K562 (cell line): Measurements from ENCODE around the gene ZP1. TPM values are rescaled to one million over a fixed set of nuclear protein-coding genes. Genes with fewer than 3 reads are reported as not detected.

ENCODE experiments used
- ATAC-seq: fragments of 200-7000 bp; cut with Tn5 transposase; 3 replicates; pipeline ENCODE4 v1.9.1; 2020; ENCODE audit warnings: moderate library complexity
- BruUV-seq: library from RNA; stranded (reverse); fragments of 400-500 nt; replicated peaks from 2 replicates; lab custom pipeline; 2021; lab: Mats Ljungman, UMichigan
- CTCF ChIA-PET: fragments of 300-600 bp; formaldehyde crosslinking; extraction: SDS; loops from one replicate; lab custom pipeline; 2021; ENCODE audit warnings: low intra/inter-chr PET ratio; lab: Yijun Ruan, JAX
- POLR2A ChIA-PET: fragments of 300-600, 350-650 bp; sonication (Branson Sonifier 250); formaldehyde crosslinking; extraction: SDS; loops from one replicate; lab custom pipeline; 2021; ENCODE audit warnings: antibody characterized with exemption, inconsistent platforms; lab: Yijun Ruan, JAX
- DNase-seq, 4 experiments: peaks; one replicate each; pipeline versions ENCODE4 v3.0.0 to v3.0.0-alpha.2; 2011 to 2018; ENCODE audit warnings: low spot score in 3 of 4, mixed read lengths in 3 of 4; ENCODE audit errors: extremely low read depth in 1 of 4
- FAIRE-seq: peaks from 2 replicates; lab custom pipeline; 2011; peaks lifted over from hg19 to GRCh38; lab: Jason Lieb, UNC
- H2AFZ ChIP-seq: 2 replicates; pipeline ENCODE4 v1.6.0; 2011; ENCODE audit warnings: low read depth, low read length, control low read depth, inconsistent platforms
- H3K27ac ChIP-seq: fragments of 200-600 bp; 3 replicates; pipeline ENCODE4 v1.8.0; 2011; ENCODE audit warnings: low read depth, mild to moderate bottlenecking, control low read depth, inconsistent platforms, low read length, moderate library complexity, mixed read lengths; ENCODE audit errors: extremely low read depth
- H3K27me3 ChIP-seq, 2 experiments: fragments of 300-600 bp in 1 of 2; 2 replicates in 1 of 2; 3 replicates in 1 of 2; pipeline versions ENCODE4 v1.6.0 to v1.8.0; 2011; ENCODE audit warnings: inconsistent platforms in 2 of 2, low read length in 2 of 2, mild to moderate bottlenecking in 1 of 2, mixed read lengths in 1 of 2, moderate library complexity in 1 of 2; ENCODE audit not compliant: control insufficient read depth in 2 of 2, insufficient read depth in 2 of 2
- H3K36me3 ChIP-seq: fragments of 300-600 bp; 3 replicates; pipeline ENCODE4 v1.8.0; 2011; ENCODE audit warnings: mild to moderate bottlenecking, low read length, inconsistent platforms; ENCODE audit not compliant: control insufficient read depth, insufficient read depth
- H3K4me1 ChIP-seq, 2 experiments: fragments of 200-600 bp in 1 of 2; replicated peaks in 1 of 2; 2 replicates in 1 of 2; 3 replicates in 1 of 2; pipeline versions ENCODE4 v1.5.1 to v1.8.0; 2011; ENCODE audit warnings: inconsistent platforms in 2 of 2, low read length in 2 of 2, mild to moderate bottlenecking in 1 of 2, mixed read lengths in 1 of 2, moderate library complexity in 1 of 2; ENCODE audit not compliant: control insufficient read depth in 2 of 2, insufficient read depth in 2 of 2
- H3K4me2 ChIP-seq: 2 replicates; pipeline ENCODE4 v1.6.1; 2011; ENCODE audit warnings: low read length, control low read depth, inconsistent platforms, mixed read lengths; ENCODE audit not compliant: insufficient read depth
- H3K4me3 ChIP-seq: fragments of 200-600 bp; sonication (generic), shearing (Covaris generic); 2 replicates; pipeline ENCODE4 v1.5.1; 2016; ENCODE audit warnings: control low read depth, inconsistent platforms
- H3K79me2 ChIP-seq: fragments of 200-600 bp; 3 replicates; pipeline ENCODE4 v1.8.0; 2011; ENCODE audit warnings: low read length, inconsistent platforms; ENCODE audit not compliant: control insufficient read depth, insufficient read depth
- H3K9ac ChIP-seq, 2 experiments: 2 replicates each; pipeline versions ENCODE4 v1.6.0 to v1.6.1; 2011; ENCODE audit warnings: low read depth in 2 of 2, low read length in 2 of 2, control low read depth in 1 of 2, inconsistent platforms in 1 of 2, mild to moderate bottlenecking in 1 of 2, mixed read lengths in 1 of 2; ENCODE audit not compliant: insufficient read depth in 1 of 2
- H3K9me1 ChIP-seq: one replicate; pipeline ENCODE4 v1.6.0; 2011; ENCODE audit warnings: inconsistent platforms, mild to moderate bottlenecking, low read length, moderate library complexity; ENCODE audit not compliant: control insufficient read depth, insufficient read depth
- H3K9me3 ChIP-seq: replicated peaks from 2 replicates; pipeline ENCODE4 v1.5.1; 2011; ENCODE audit warnings: low read depth, low read length, inconsistent platforms; ENCODE audit not compliant: control insufficient read depth, insufficient read depth
- H4K20me1 ChIP-seq: replicated peaks from 2 replicates; pipeline ENCODE4 v1.6.1; 2011; ENCODE audit warnings: low read length, inconsistent platforms, mixed read lengths; ENCODE audit not compliant: control insufficient read depth, insufficient read depth
- ARHGAP35 ChIP-seq: fragments of 450-650 bp; IDR thresholded peaks from 2 replicates; pipeline ENCODE4 v1.6.1; 2018; ENCODE audit not compliant: partially characterized antibody
- HNRNPLL ChIP-seq: fragments of 200-400 bp; formaldehyde crosslinking; IDR thresholded peaks from 2 replicates; pipeline ENCODE4 v1.6.1; 2017; ENCODE audit warnings: low read length, low read depth, mild to moderate bottlenecking; ENCODE audit not compliant: poor library complexity, severe bottlenecking
- MAZ ChIP-seq, 2 experiments: fragments of 450-650 bp in 1 of 2; sonication (generic) in 1 of 2; formaldehyde crosslinking; IDR thresholded peaks in 1 of 2; conservative IDR thresholded peaks in 1 of 2; 2 replicates each; pipeline versions ENCODE4 v1.4.0 to v1.5.0; 2020; ENCODE audit warnings: mild to moderate bottlenecking in 1 of 2, missing genetic modification reagents in 1 of 2
- RCOR1 ChIP-seq, 2 experiments: IDR thresholded peaks; 2 replicates each; pipeline ENCODE4 v1.6.1; 2012; ENCODE audit warnings: low read depth in 2 of 2, low read length in 2 of 2, borderline replicate concordance in 1 of 2, improper control_type of control experiment in 1 of 2
- ZFP1 ChIP-seq: fragments of 450-650 bp; formaldehyde crosslinking; IDR thresholded peaks from 2 replicates; pipeline ENCODE4 v1.4.0; 2020; ENCODE audit warnings: mild to moderate bottlenecking, mixed read lengths
- WGBS: fragments of 100-300 bp; shearing (Covaris generic); methylation state at CpG from one replicate; pipeline ENCODE4 v1.1.6; 2016; ENCODE audit warnings: low coverage, mixed read lengths; ENCODE audit not compliant: insufficient coverage; ENCODE audit errors: missing lambda C conversion rate; 5-methylcytosine and 5-hydroxymethylcytosine counted together
- in situ Hi-C: fragments of 300-500 bp; cut with MboI; formaldehyde crosslinking; loops from 4 replicates; pipeline ENCODE4 v1.15.0; 2018; ENCODE audit warnings: inconsistent platforms, mixed read lengths
- intact Hi-C: fragments of 100-400 bp; cut with micrococcal nuclease; formaldehyde crosslinking; loops from 2 replicates; pipeline ENCODE4 v1.14.2; 2022
- polyA plus RNA-seq, 8 experiments: library from polyadenylated mRNA; depleted of rRNA in 4 of 8; stranded (reverse) in 5 of 8; unstranded in 3 of 8; fragments of >200 nt; fragmentation: Nextera tagmentation in 2 of 8; fragmentation: Illumina TruSeq in 1 of 8; extraction: Ambion mirVana in 2 of 8; extraction: Trizol in 1 of 8; gene quantifications; 2 replicates each; pipeline versions ENCODE4 v1.2.1 to v1.2.3, GENCODE V29; 2011 to 2014; ENCODE audit warnings: inconsistent platforms in 1 of 8, missing spikeins in 1 of 8
- total RNA-seq, 7 experiments: library from RNA; depleted of rRNA in 6 of 7; stranded (reverse); fragments of >200 nt in 6 of 7; fragmentation: Illumina TruSeq in 2 of 7; extraction: Trizol in 2 of 7; gene quantifications; 2 replicates each; pipeline versions ENCODE4 v1.2.1 to v1.2.3, GENCODE V29; 2011 to 2021; ENCODE audit warnings: low replicate concordance in 1 of 7
- TF ChIP-seq, protein P1 (sequence below), 2 experiments: fragments of 250-450 bp in 1 of 2; fragments of 450-650 bp in 1 of 2; sonication (Bioruptor Pico) in 1 of 2; IDR thresholded peaks; 2 replicates each; pipeline versions ENCODE4 v1.6.1 to v1.8.0; 2016 to 2021; ENCODE audit warnings: mild to moderate bottlenecking in 2 of 2, moderate library complexity in 2 of 2, missing compliant biosample characterization in 1 of 2, missing genetic modification characterization in 1 of 2

The ZP1 gene
- total and polyA plus RNA-seq, 9 of the 15 experiments (the other 6 are each of a cell fraction or from before 2014, with no cell fraction given), result 0.11 to 0.15 TPM; not detected in 7

GRCh38 chr11:60847281-60847680 is 20.1 kb upstream of the ZP1 start:
- Histone ChIP-seq H3K9ac (peak overlapping the region in 1 of 2 experiments; percentile 69; a peak in 1 of 4 replicates), H2AFZ (no peak overlapping the region), H3K36me3 (peaks cover 76% of the 10 kb centered on the region), H3K4me1 (peaks cover 16 to 39% of the 10 kb centered on the region in 2 experiments), H3K27me3 (no peaks in the 10 kb centered on the region), H3K4me2 (no peak overlapping the region), H3K4me3 (no peak overlapping the region), H4K20me1 (peaks cover 3% of the 10 kb centered on the region; the same call in 1 of the 2 replicates), H3K9me1 (peaks cover 3% of the 10 kb centered on the region), H3K27ac (no peak overlapping the region), H3K9me3 (no peaks in the 10 kb centered on the region), H3K79me2 (peaks cover 50% of the 10 kb centered on the region)
- in situ Hi-C loops (no loop called here), intact Hi-C loops (no loop called here)
- ATAC-seq (no peak), FAIRE-seq (no peak), DNase-seq (no peak)
- ChIA-PET POLR2A (interaction anchor here (1.3 to 1.4 kb wide), 2 partner anchors 11 to 15 kb away, joined by 4 to 5 read pairs; no protein-coding TSS in a partner anchor), CTCF (no interaction called here)
- TF ChIP-seq, protein P1, sequence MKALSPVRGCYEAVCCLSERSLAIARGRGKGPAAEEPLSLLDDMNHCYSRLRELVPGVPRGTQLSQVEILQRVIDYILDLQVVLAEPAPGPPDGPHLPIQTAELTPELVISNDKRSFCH (CRISPR knock-in tag; IDR thresholded peaks at IDR 0.05), result no peak
- TF ChIP-seq, protein P1 (tag; IDR thresholded peaks at IDR 0.05), result no peak
- TF ChIP-seq ZFP1, result no peak
- no peak for TF ChIP-seq MAZ (CRISPR knock-in tag; conservative IDR thresholded peaks at IDR 0.05 in 1 of 2, IDR thresholded peaks at IDR 0.05 in 1 of 2)
- TF ChIP-seq HNRNPLL, result no peak
- no peak for TF ChIP-seq RCOR1 (IDR thresholded peaks at IDR 0.05; ENCODE audit: borderline replicate concordance in 1 of 2, low read depth in 2 of 2, low read length in 2 of 2)
- TF ChIP-seq ARHGAP35, result no peak
- WGBS, result 83% methylated on average over 13 of the region's 13 CpGs
- no TSS peak for BruUV-seq
